Neural crest cell (in vitro differentiated cells): Measurements from ENCODE around the gene DNAJC18. TPM values are rescaled to one million over a fixed set of nuclear protein-coding genes. Genes with fewer than 3 reads are reported as not detected.
A peak's percentile ranks its signal among the peaks of the same experiment; 100 is the strongest.

ENCODE experiments used
- DNase-seq: peaks from one replicate; pipeline ENCODE4 v3.0.0; 2021; ENCODE audit warnings: low read depth, mixed read lengths, low spot score
- H3K27ac Mint-ChIP-seq: one replicate; pipeline ENCODE4 v1.8.0; 2021; ENCODE audit warnings: mild to moderate bottlenecking, mixed read lengths; ENCODE audit not compliant: unreplicated experiment
- H3K27me3 Mint-ChIP-seq: 2 replicates; pipeline ENCODE4 v1.8.0; 2021; ENCODE audit warnings: low read depth, mild to moderate bottlenecking, mixed read lengths
- H3K36me3 Mint-ChIP-seq: 2 replicates; pipeline ENCODE4 v1.8.0; 2021; ENCODE audit warnings: low read depth, mild to moderate bottlenecking, mixed read lengths
- H3K4me1 Mint-ChIP-seq: 2 replicates; pipeline ENCODE4 v1.8.0; 2021; ENCODE audit warnings: mixed read lengths
- H3K4me3 Mint-ChIP-seq: one replicate; pipeline ENCODE4 v1.8.0; 2021; ENCODE audit warnings: mild to moderate bottlenecking, mixed read lengths
- H3K9me3 Mint-ChIP-seq: 2 replicates; pipeline ENCODE4 v1.8.0; 2021; ENCODE audit warnings: mixed read lengths
- CTCF ChIP-seq: fragments of 200-600 bp; sonication (generic); conservative IDR thresholded peaks from 2 replicates; pipeline ENCODE4 v1.5.0; 2021; ENCODE audit warnings: antibody characterized with exemption, mild to moderate bottlenecking
- total RNA-seq: library from RNA; stranded (reverse); gene quantifications from 2 replicates; pipeline ENCODE4 v1.2.1, GENCODE V29; 2021

DNAJC18 gene
- total RNA-seq, 1 donor from 2014 or later: 27.9 TPM

GRCh38 chr5:139396691-139397090 lies 42.6 kb downstream of the DNAJC18 start:
- H3K4me3 Mint-ChIP-seq: peak overlapping the region; percentile 73
- no peak for TF ChIP-seq CTCF
- H3K36me3 Mint-ChIP-seq: peaks cover 4% of the 10 kb centered on the region
- peaks cover 46% of the 10 kb centered on the region for H3K27me3 Mint-ChIP-seq
- no peak overlapping the region for H3K27ac Mint-ChIP-seq
- H3K4me1 Mint-ChIP-seq: peaks cover 2% of the 10 kb centered on the region
- no peaks in the 10 kb centered on the region for H3K9me3 Mint-ChIP-seq
- DNase-seq: no peak

GRCh38 chr5:139395844-139396640 lies 43.3 kb downstream of the DNAJC18 start:
- Mint-ChIP-seq H3K27me3 (peaks cover 53% of the 10 kb centered on the region), H3K36me3 (peaks cover 4% of the 10 kb centered on the region), H3K9me3 (no peaks in the 10 kb centered on the region), H3K4me3 (peak overlapping the region; percentile 73), H3K27ac (no peak overlapping the region), H3K4me1 (peaks cover 5% of the 10 kb centered on the region)
- no peak for DNase-seq
- TF ChIP-seq CTCF: no peak

- Mint-ChIP-seq H3K36me3 (peaks cover 4% of the 10 kb centered on the region), H3K9me3 (no peaks in the 10 kb centered on the region), H3K4me1 (peaks cover 5% of the 10 kb centered on the region), H3K27me3 (peaks cover 57% of the 10 kb centered on the region), H3K4me3 (peak within 1 kb of the TSS; percentile 73), H3K27ac (no peak within 1 kb of the TSS)
- no peak for DNase-seq
- TF ChIP-seq CTCF: no peak
These were observed 44.4 kb downstream of the DNAJC18 start, which contains the start of gene PROB1 for GRCh38 chr5:139394654-139395566. TSS of gene PROB1 (minus strand) at chr5:139395104. CDS start at chr5:139395081, 23 bp downstream.

- Mint-ChIP-seq H3K4me1 (peaks cover 5% of the 10 kb centered on the region), H3K27me3 (peaks cover 57% of the 10 kb centered on the region), H3K9me3 (no peaks in the 10 kb centered on the region), H3K4me3 (no peak overlapping the region), H3K27ac (no peak overlapping the region), H3K36me3 (peaks cover 4% of the 10 kb centered on the region)
- peak; percentile 55 for DNase-seq
- TF ChIP-seq CTCF: peak; percentile 63
These were observed 45.1 kb downstream of the DNAJC18 start for GRCh38 chr5:139394123-139394653.

GRCh38 chr5:139393497-139394122 lies 45.7 kb downstream of the DNAJC18 start:
- no peak for TF ChIP-seq CTCF
- H3K27ac Mint-ChIP-seq: no peak overlapping the region
- peaks cover 4% of the 10 kb centered on the region for H3K36me3 Mint-ChIP-seq
- H3K9me3 Mint-ChIP-seq: no peaks in the 10 kb centered on the region
- no peak for DNase-seq
- H3K4me3 Mint-ChIP-seq: peak overlapping the region; percentile 87
- peaks cover 5% of the 10 kb centered on the region for H3K4me1 Mint-ChIP-seq
- H3K27me3 Mint-ChIP-seq: peaks cover 57% of the 10 kb centered on the region
